OCI-LY3 (cell line): ENCODE data around the gene MYG1.
A peak's percentile ranks its signal among the peaks of the same experiment; 100 is the strongest.

Experiments
- H2AFZ ChIP-seq: fragments of 200-600, 300-600 bp; shearing (Covaris generic); 2 replicates; pipeline ENCODE4 v1.6.0; 2014; ENCODE audit warnings: antibody characterized with exemption, low read depth, low read length
- H3K27ac ChIP-seq: fragments of 200-600, 300-600 bp; sonication (generic); 2 replicates; pipeline ENCODE4 v1.5.1; 2014; ENCODE audit warnings: mild to moderate bottlenecking, low read length, moderate library complexity, mixed read lengths
- H3K27me3 ChIP-seq: fragments of 200-600, 300-600 bp; sonication (generic); 2 replicates; pipeline ENCODE4 v1.6.1; 2014; ENCODE audit warnings: low read depth, low read length, mixed read lengths
- H3K36me3 ChIP-seq: fragments of 200-600, 300-600 bp; sonication (generic); replicated peaks from 2 replicates; pipeline ENCODE3; 2014; ENCODE audit warnings: low read depth, low read length, mixed read lengths
- H3K4me1 ChIP-seq: fragments of 300-600, 200-600 bp; sonication (generic); 2 replicates; pipeline ENCODE4 v1.6.1; 2014; ENCODE audit warnings: low read length, mixed read lengths
- H3K4me2 ChIP-seq: fragments of 200-600, 300-600 bp; sonication (generic); 2 replicates; pipeline ENCODE4 v1.6.1; 2014; ENCODE audit warnings: low read length, mixed read lengths
- H3K4me3 ChIP-seq: fragments of 300-600, 200-600 bp; sonication (generic); 2 replicates; pipeline ENCODE4 v1.5.1; 2014; ENCODE audit warnings: antibody characterized with exemption, mild to moderate bottlenecking, low read length, moderate library complexity
- H3K79me2 ChIP-seq: fragments of 300-600, 200-600 bp; shearing (Covaris generic); 2 replicates; pipeline ENCODE4 v1.6.1; 2014; ENCODE audit warnings: mild to moderate bottlenecking, low read length, mixed read lengths
- H3K9ac ChIP-seq: fragments of 300-600, 200-600 bp; shearing (Covaris generic); 2 replicates; pipeline ENCODE4 v1.6.0; 2014; ENCODE audit warnings: mild to moderate bottlenecking, low read length, moderate library complexity
- H3K9me3 ChIP-seq: fragments of 200-600, 300-600 bp; shearing (Covaris generic); 2 replicates; pipeline ENCODE4 v1.6.1; 2014; ENCODE audit warnings: low read length, mixed read lengths; ENCODE audit not compliant: insufficient read depth
- H4K20me1 ChIP-seq: fragments of 200-600, 300-600 bp; sonication (generic); 2 replicates; pipeline ENCODE4 v1.6.1; 2016; ENCODE audit warnings: low read length, mixed read lengths; ENCODE audit not compliant: insufficient read depth
- CTCF ChIP-seq: fragments of 200-600, 300-600 bp; sonication (generic); IDR thresholded peaks from 2 replicates; pipeline ENCODE4 v1.5.1; 2014; ENCODE audit warnings: antibody characterized with exemption, low read length, low read depth
- EZH2phosphoT487 ChIP-seq: fragments of 200-600 bp; shearing (Covaris generic); IDR thresholded peaks from 2 replicates; pipeline ENCODE4 v1.6.1; 2018; ENCODE audit warnings: antibody characterized with exemption, mixed run types, low read depth

Gene MYG1

GRCh38 chr12:53333845-53334244 is 34.4 kb downstream of the MYG1 start:
- no peaks in the 10 kb centered on the region for H3K9me3 ChIP-seq
- no peaks in the 10 kb centered on the region for H3K36me3 ChIP-seq
- no peak overlapping the region for H3K4me2 ChIP-seq
- no peak overlapping the region for H2AFZ ChIP-seq
- no peaks in the 10 kb centered on the region for H4K20me1 ChIP-seq
- no peaks in the 10 kb centered on the region for H3K79me2 ChIP-seq
- TF ChIP-seq EZH2phosphoT487 = no peak
- no peak for TF ChIP-seq CTCF
- no peak overlapping the region for H3K4me3 ChIP-seq
- H3K27ac ChIP-seq = no peak overlapping the region
- peaks cover 42% of the 10 kb centered on the region for H3K27me3 ChIP-seq
- no peak overlapping the region for H3K9ac ChIP-seq
- H3K4me1 ChIP-seq = peaks cover 6% of the 10 kb centered on the region; the same call in 1 of the 2 replicates

- no peaks in the 10 kb centered on the region for H3K9me3 ChIP-seq
- H4K20me1 ChIP-seq = no peaks in the 10 kb centered on the region
- H3K4me3 ChIP-seq = no peak overlapping the region
- H3K4me2 ChIP-seq = no peak overlapping the region
- H3K4me1 ChIP-seq = peaks cover 6% of the 10 kb centered on the region; the same call in 1 of the 2 replicates
- no peak for TF ChIP-seq EZH2phosphoT487
- TF ChIP-seq CTCF = no peak
- H3K27me3 ChIP-seq = peaks cover 47% of the 10 kb centered on the region
- no peaks in the 10 kb centered on the region for H3K36me3 ChIP-seq
- H2AFZ ChIP-seq = no peak overlapping the region
- no peak overlapping the region for H3K27ac ChIP-seq
- H3K9ac ChIP-seq = no peak overlapping the region
- no peaks in the 10 kb centered on the region for H3K79me2 ChIP-seq
These were observed 35.3 kb downstream of the MYG1 start for GRCh38 chr12:53334822-53335221.

GRCh38 chr12:53336181-53336681 is 36.7 kb downstream of the MYG1 start, which contains the start of gene SP7:
Gene SP7 (minus strand): TSS chr12:53336354. CDS start chr12:53335646, 708 bp downstream.
- peaks cover 56% of the 10 kb centered on the region for H3K27me3 ChIP-seq
- no peaks in the 10 kb centered on the region for H3K9me3 ChIP-seq
- H3K79me2 ChIP-seq = no peaks in the 10 kb centered on the region
- 0 out of 2 replicates have a peak, but pooled peaks have one; percentile 34 for TF ChIP-seq EZH2phosphoT487
- no peak for TF ChIP-seq CTCF
- no peaks in the 10 kb centered on the region for H4K20me1 ChIP-seq
- H3K4me3 ChIP-seq = peak within 1 kb of the TSS; percentile 39
- no peak within 1 kb of the TSS for H2AFZ ChIP-seq
- H3K9ac ChIP-seq = no peak within 1 kb of the TSS
- peaks cover 6% of the 10 kb centered on the region; the same call in 1 of the 2 replicates for H3K4me1 ChIP-seq
- peak within 1 kb of the TSS; percentile 62 for H3K4me2 ChIP-seq
- no peak within 1 kb of the TSS for H3K27ac ChIP-seq
- H3K36me3 ChIP-seq = no peaks in the 10 kb centered on the region

- no peak overlapping the region for H3K4me2 ChIP-seq
These were observed 38.5 kb downstream of the MYG1 start for GRCh38 chr12:53338017-53338416.

More at GRCh38 chr12:53338017-53338416, 38.5 kb downstream of the MYG1 start:
- no peaks in the 10 kb centered on the region for H3K9me3 ChIP-seq
- peaks cover 58% of the 10 kb centered on the region for H3K27me3 ChIP-seq
- H3K9ac ChIP-seq = no peak overlapping the region
- no peak overlapping the region for H2AFZ ChIP-seq
- H3K4me3 ChIP-seq = no peak overlapping the region
- TF ChIP-seq CTCF = no peak
- no peak for TF ChIP-seq EZH2phosphoT487
- peaks cover 6% of the 10 kb centered on the region; the same call in 1 of the 2 replicates for H3K4me1 ChIP-seq
- H3K79me2 ChIP-seq = no peaks in the 10 kb centered on the region
- H4K20me1 ChIP-seq = no peaks in the 10 kb centered on the region
- no peaks in the 10 kb centered on the region for H3K36me3 ChIP-seq
- H3K27ac ChIP-seq = no peak overlapping the region
